ENCODE measurements around the gene CSTPP1.

DNA sequence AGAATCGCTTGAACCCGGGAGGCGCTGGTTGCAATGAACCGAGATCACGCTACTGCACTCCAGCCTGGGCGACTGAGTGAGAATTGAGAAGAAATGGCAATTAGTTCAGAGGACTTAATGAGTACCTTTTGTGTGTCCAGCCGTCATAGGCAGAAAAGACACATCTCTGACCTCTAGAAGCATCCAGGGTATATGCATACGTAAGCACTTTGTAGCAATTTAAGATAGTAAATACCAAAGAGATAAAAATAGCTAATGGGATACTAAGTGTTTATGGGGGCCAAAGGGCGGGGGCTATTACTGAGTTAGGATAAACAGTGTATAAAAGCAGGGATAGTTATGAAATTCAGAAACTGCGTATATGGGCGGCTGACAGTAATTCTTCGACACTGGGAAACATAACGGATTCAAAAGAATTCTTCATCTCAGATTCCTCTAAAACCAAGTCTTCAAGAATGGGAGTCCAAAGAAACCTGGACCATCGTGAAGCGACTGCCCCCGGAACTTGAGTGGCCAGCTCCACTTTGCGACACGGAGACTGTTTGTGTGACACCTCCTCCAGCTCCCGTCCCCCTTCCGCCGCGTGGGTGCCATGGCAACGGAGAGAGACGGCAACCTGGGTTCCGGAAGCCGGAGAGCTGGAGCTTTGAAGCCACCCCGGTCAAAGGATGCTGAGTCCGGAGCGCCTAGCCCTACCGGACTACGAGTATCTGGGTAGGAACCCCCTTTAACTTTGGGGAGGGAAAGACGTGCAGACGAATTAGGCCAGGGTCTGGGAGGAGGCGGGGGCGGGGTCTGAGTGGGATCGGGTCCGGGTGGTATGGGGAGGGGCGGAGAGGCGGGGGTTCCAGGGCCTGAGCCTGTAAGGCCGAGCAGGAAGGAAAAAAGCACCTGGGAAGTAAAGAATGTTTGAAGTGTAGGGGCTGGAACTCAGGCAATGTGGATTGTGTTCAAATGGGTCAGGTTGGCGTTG lies at the start of gene CSTPP1:
- TF ChIP-seq SNAI2 (CRISPR knock-in tag; IDR thresholded peaks at IDR 0.05) = no peak
- no peak for TF ChIP-seq TCF4 (CRISPR knock-in tag; IDR thresholded peaks at IDR 0.05; ENCODE audit: borderline replicate concordance)
- no peak for TF ChIP-seq ZFP3 (CRISPR knock-in tag; IDR thresholded peaks at IDR 0.05)
- TF ChIP-seq, protein P1, sequence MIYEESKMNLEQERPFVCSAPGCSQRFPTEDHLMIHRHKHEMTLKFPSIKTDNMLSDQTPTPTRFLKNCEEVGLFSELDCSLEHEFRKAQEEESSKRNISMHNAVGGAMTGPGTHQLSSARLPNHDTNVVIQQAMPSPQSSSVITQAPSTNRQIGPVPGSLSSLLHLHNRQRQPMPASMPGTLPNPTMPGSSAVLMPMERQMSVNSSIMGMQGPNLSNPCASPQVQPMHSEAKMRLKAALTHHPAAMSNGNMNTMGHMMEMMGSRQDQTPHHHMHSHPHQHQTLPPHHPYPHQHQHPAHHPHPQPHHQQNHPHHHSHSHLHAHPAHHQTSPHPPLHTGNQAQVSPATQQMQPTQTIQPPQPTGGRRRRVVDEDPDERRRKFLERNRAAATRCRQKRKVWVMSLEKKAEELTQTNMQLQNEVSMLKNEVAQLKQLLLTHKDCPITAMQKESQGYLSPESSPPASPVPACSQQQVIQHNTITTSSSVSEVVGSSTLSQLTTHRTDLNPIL (CRISPR knock-in tag; IDR thresholded peaks at IDR 0.05; ENCODE audit: low read depth) = no peak
- TF ChIP-seq, protein P2, sequence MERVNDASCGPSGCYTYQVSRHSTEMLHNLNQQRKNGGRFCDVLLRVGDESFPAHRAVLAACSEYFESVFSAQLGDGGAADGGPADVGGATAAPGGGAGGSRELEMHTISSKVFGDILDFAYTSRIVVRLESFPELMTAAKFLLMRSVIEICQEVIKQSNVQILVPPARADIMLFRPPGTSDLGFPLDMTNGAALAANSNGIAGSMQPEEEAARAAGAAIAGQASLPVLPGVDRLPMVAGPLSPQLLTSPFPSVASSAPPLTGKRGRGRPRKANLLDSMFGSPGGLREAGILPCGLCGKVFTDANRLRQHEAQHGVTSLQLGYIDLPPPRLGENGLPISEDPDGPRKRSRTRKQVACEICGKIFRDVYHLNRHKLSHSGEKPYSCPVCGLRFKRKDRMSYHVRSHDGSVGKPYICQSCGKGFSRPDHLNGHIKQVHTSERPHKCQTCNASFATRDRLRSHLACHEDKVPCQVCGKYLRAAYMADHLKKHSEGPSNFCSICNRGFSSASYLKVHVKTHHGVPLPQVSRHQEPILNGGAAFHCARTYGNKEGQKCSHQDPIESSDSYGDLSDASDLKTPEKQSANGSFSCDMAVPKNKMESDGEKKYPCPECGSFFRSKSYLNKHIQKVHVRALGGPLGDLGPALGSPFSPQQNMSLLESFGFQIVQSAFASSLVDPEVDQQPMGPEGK (CRISPR knock-in tag; IDR thresholded peaks at IDR 0.05; ENCODE audit: borderline replicate concordance) = peak; percentile 23; the same call in 1 of the 2 replicates
- TF ChIP-seq, protein P3, sequence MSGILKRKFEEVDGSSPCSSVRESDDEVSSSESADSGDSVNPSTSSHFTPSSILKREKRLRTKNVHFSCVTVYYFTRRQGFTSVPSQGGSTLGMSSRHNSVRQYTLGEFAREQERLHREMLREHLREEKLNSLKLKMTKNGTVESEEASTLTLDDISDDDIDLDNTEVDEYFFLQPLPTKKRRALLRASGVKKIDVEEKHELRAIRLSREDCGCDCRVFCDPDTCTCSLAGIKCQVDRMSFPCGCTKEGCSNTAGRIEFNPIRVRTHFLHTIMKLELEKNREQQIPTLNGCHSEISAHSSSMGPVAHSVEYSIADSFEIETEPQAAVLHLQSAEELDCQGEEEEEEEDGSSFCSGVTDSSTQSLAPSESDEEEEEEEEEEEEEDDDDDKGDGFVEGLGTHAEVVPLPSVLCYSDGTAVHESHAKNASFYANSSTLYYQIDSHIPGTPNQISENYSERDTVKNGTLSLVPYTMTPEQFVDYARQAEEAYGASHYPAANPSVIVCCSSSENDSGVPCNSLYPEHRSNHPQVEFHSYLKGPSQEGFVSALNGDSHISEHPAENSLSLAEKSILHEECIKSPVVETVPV (CRISPR knock-in tag; IDR thresholded peaks at IDR 0.05) = no peak
- TF ChIP-seq ARNTL (CRISPR knock-in tag; IDR thresholded peaks at IDR 0.05; ENCODE audit: borderline replicate concordance, low read depth) = no peak
- TF ChIP-seq, protein P4, sequence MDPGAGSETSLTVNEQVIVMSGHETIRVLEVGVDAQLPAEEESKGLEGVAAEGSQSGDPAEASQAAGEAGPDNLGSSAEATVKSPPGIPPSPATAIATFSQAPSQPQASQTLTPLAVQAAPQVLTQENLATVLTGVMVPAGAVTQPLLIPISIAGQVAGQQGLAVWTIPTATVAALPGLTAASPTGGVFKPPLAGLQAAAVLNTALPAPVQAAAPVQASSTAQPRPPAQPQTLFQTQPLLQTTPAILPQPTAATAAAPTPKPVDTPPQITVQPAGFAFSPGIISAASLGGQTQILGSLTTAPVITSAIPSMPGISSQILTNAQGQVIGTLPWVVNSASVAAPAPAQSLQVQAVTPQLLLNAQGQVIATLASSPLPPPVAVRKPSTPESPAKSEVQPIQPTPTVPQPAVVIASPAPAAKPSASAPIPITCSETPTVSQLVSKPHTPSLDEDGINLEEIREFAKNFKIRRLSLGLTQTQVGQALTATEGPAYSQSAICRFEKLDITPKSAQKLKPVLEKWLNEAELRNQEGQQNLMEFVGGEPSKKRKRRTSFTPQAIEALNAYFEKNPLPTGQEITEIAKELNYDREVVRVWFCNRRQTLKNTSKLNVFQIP (CRISPR knock-in tag; IDR thresholded peaks at IDR 0.05; ENCODE audit: borderline replicate concordance, low read depth) = no peak
